ENCODE data around the gene LTBP2.

- TF ChIP-seq TAF1 (IDR thresholded peaks at IDR 0.05; ENCODE audit: low read depth) (no peak), TEAD4 (IDR thresholded peaks at IDR 0.05) (no peak)
Observed at GRCh38 chr14:74535756-74536325, 76.2 kb downstream of the LTBP2 start.
